Tibial nerve (tissue), 4 donors: ENCODE measurements around the gene SETD1A. TPM values are rescaled to one million over a fixed set of nuclear protein-coding genes. Genes with fewer than 3 reads are reported as not detected.

ENCODE experiments used
- DNase-seq, 2 donors: peaks; one replicate each; pipeline ENCODE4 v3.0.0-alpha.2; 2019; ENCODE audit warnings: low spot score in 2 of 2
- H3K27ac ChIP-seq, 4 donors: fragments of 200-600 bp; sonication (generic) in 3 of 4; one replicate each; pipeline ENCODE4 v1.5.1; 2017 to 2019; ENCODE audit warnings: mild to moderate bottlenecking in 1 of 4
- H3K27me3 ChIP-seq, 2 donors: fragments of 200-600 bp; sonication (generic) in 1 of 2; one replicate each; pipeline versions ENCODE4 v1.5.1 to v1.6.0; 2017 to 2019
- H3K36me3 ChIP-seq, 3 donors: fragments of 200-600 bp; sonication (generic); one replicate each; pipeline ENCODE4 v1.5.1; 2018 to 2019
- H3K4me1 ChIP-seq, 4 donors: fragments of 200-600 bp; sonication (generic) in 3 of 4; one replicate each; pipeline ENCODE4 v1.5.1; 2017 to 2019
- H3K4me3 ChIP-seq, 4 donors: fragments of 200-600 bp; sonication (generic) in 3 of 4; one replicate each; pipeline ENCODE4 v1.5.1; 2017 to 2019; ENCODE audit warnings: mild to moderate bottlenecking in 1 of 4, moderate library complexity in 1 of 4
- H3K9me3 ChIP-seq, 4 donors: fragments of 200-600 bp; sonication (generic) in 3 of 4; one replicate each; pipeline ENCODE4 v1.5.1; 2017 to 2019
- EP300 ChIP-seq, 2 donors: sonication (generic); formaldehyde crosslinking; IDR thresholded peaks; one replicate each; pipeline ENCODE4 v1.6.1; 2017; ENCODE audit warnings: antibody characterized with exemption in 2 of 2, mild to moderate bottlenecking in 1 of 2
- POLR2A ChIP-seq, 2 donors: fragments of 450-650 bp; IDR thresholded peaks; one replicate each; pipeline ENCODE4 v1.6.1; 2017; ENCODE audit warnings: antibody characterized with exemption in 2 of 2, mild to moderate bottlenecking in 2 of 2, moderate library complexity in 2 of 2
- WGBS, 2 donors: methylation state at CpG; one replicate each; pipeline ENCODE4 v1.1.5; 2018; 5-methylcytosine and 5-hydroxymethylcytosine counted together
- total RNA-seq, 4 donors: library from RNA; depleted of rRNA; stranded (reverse); fragments of >200 nt; gene quantifications; one replicate each; pipeline ENCODE4 v1.1.0, GENCODE V29; 2016
- TF ChIP-seq, protein P1 (sequence below), 5 experiments: fragments of 200-600 bp in 3 of 5; fragments of 450-650 bp in 2 of 5; sonication (generic) in 3 of 5; IDR thresholded peaks; one replicate each; pipeline ENCODE4 v1.5.1; 2016 to 2019; ENCODE audit warnings: antibody characterized with exemption in 5 of 5, mild to moderate bottlenecking in 3 of 5, moderate library complexity in 2 of 5

The SETD1A gene
- total RNA-seq, 4 donors from 2014 or later, result 7.9 to 17.1 (median 10.7) TPM

DNA sequence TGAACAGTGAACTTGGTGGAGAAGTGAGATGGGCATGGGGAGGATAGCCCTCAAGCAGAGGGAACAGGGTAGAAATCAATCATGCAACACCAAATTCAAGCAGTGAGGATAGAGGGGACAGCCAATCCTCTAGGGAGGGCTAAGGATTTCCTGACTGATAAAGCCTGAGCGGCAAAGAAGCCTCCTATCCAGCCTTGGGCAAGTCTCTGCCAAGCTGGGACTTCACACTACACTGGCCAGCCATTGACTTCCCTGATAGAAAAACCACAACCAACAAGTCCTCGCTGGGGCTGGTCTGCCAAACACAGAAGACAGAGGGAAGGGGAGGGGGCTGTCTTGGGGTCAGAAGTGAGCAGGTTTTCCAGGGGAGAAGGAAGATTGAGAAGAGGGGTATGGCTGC is 36.7 kb upstream of the SETD1A start:
- DNase-seq, result no peak
- Histone ChIP-seq H3K4me1 (peaks cover 0 to 27% (median 4%) of the 10 kb centered on the region in 4 donors), H3K9me3 (no peaks in the 10 kb centered on the region), H3K27me3 (no peaks in the 10 kb centered on the region), H3K27ac (no peak overlapping the region), H3K4me3 (no peak overlapping the region), H3K36me3 (peaks cover 0 to 7% (median 0%) of the 10 kb centered on the region in 3 donors)
- 75% methylated on average over 2 of the region's 2 CpGs for WGBS, 2 donors
- TF ChIP-seq POLR2A (IDR thresholded peaks at IDR 0.05), result no peak
- TF ChIP-seq EP300 (IDR thresholded peaks at IDR 0.05), result no peak
- TF ChIP-seq, protein P1, sequence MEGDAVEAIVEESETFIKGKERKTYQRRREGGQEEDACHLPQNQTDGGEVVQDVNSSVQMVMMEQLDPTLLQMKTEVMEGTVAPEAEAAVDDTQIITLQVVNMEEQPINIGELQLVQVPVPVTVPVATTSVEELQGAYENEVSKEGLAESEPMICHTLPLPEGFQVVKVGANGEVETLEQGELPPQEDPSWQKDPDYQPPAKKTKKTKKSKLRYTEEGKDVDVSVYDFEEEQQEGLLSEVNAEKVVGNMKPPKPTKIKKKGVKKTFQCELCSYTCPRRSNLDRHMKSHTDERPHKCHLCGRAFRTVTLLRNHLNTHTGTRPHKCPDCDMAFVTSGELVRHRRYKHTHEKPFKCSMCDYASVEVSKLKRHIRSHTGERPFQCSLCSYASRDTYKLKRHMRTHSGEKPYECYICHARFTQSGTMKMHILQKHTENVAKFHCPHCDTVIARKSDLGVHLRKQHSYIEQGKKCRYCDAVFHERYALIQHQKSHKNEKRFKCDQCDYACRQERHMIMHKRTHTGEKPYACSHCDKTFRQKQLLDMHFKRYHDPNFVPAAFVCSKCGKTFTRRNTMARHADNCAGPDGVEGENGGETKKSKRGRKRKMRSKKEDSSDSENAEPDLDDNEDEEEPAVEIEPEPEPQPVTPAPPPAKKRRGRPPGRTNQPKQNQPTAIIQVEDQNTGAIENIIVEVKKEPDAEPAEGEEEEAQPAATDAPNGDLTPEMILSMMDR (IDR thresholded peaks at IDR 0.05), result no peak

- H3K27me3 ChIP-seq, result no peaks in the 10 kb centered on the region
- peaks cover 0 to 12% (median 0%) of the 10 kb centered on the region in 3 donors for H3K36me3 ChIP-seq
- H3K9me3 ChIP-seq, result no peaks in the 10 kb centered on the region
- no peak for DNase-seq
- no peak for TF ChIP-seq EP300 (IDR thresholded peaks at IDR 0.05)
- TF ChIP-seq, protein P1 (IDR thresholded peaks at IDR 0.05), result no peak
- TF ChIP-seq POLR2A (IDR thresholded peaks at IDR 0.05), result no peak
- H3K4me3 ChIP-seq, result peak overlapping the region in 3 of 4 donors; percentile 56 to 93 (median 69)
- 21 to 28% methylated on average over 6 of the region's 6 CpGs for WGBS, 2 donors
- peak overlapping the region in 3 of 4 donors; percentile 68 to 98 (median 82) for H3K27ac ChIP-seq
- H3K4me1 ChIP-seq, result peaks cover 0 to 27% (median 4%) of the 10 kb centered on the region in 4 donors
Observed at GRCh38 chr16:30921459-30921747, 36.2 kb upstream of the SETD1A start.

- no peaks in the 10 kb centered on the region for H3K9me3 ChIP-seq
- 0% methylated on average over 35 to 37 of the region's 37 CpGs for WGBS, 2 donors
- no peaks in the 10 kb centered on the region for H3K27me3 ChIP-seq
- peaks cover 0 to 17% (median 0%) of the 10 kb centered on the region in 3 donors for H3K36me3 ChIP-seq
- DNase-seq, result peak; percentile 73 to 90
- H3K4me1 ChIP-seq, result peaks cover 0 to 27% (median 4%) of the 10 kb centered on the region in 4 donors
- H3K27ac ChIP-seq, result peak overlapping the region; percentile 64 to 98 (median 75)
- TF ChIP-seq POLR2A (IDR thresholded peaks at IDR 0.05), result peak in 1 of 2 donors; percentile 16
- TF ChIP-seq, protein P1 (IDR thresholded peaks at IDR 0.05), result peak; percentile 78 to 93 (median 81)
- TF ChIP-seq EP300 (IDR thresholded peaks at IDR 0.05), result no peak
- peak overlapping the region; percentile 44 to 93 (median 62) for H3K4me3 ChIP-seq
Observed at GRCh38 chr16:30921748-30922419, 35.7 kb upstream of the SETD1A start.

- Histone ChIP-seq H3K4me1 (peaks cover 0 to 31% (median 4%) of the 10 kb centered on the region in 4 donors), H3K36me3 (peaks cover 0 to 23% (median 0%) of the 10 kb centered on the region in 3 donors), H3K9me3 (no peaks in the 10 kb centered on the region), H3K4me3 (peak overlapping the region; percentile 56 to 93 (median 81)), H3K27me3 (no peaks in the 10 kb centered on the region), H3K27ac (peak overlapping the region; percentile 90 to 98 (median 98))
- DNase-seq, result peak; percentile 99
- 1% methylated on average over 33 to 42 of the region's 42 CpGs for WGBS, 2 donors
- peak; percentile 72 to 87 for TF ChIP-seq EP300 (IDR thresholded peaks at IDR 0.05)
- TF ChIP-seq, protein P1 (IDR thresholded peaks at IDR 0.05), result no peak
Observed at GRCh38 chr16:30922420-30922959, 35.1 kb upstream of the SETD1A start.

DNA sequence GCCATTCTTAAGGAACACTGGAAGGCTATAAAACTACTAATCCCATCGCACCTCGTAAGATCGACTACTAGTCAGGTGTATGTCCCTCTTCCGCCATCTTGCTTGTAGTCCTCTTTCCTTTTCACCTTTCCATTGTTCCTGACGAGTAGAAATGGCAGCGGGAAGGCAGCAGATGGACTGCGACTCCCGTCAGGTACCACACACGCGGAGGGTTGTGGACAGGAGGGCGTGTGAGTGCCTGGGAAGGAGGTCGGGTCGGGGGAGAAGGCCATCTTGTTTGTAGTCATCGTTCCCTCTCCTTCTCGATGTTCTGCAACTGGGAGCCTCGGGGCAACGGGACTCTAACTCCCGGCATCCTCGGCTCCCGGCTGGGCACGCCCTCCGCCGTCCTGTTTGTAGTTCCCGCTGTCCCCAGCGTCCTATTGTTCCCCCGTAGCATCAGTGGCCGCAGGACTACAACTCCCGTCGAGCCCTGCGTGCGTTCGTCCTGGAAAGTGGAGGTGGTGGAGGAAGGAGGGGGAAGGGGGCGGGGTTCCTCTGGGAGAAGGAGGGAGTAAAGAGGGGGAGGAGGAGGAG is 34.5 kb upstream of the SETD1A start:
- 0 to 1% methylated on average over 32 to 33 of the region's 33 CpGs for WGBS, 2 donors
- TF ChIP-seq, protein P1 (IDR thresholded peaks at IDR 0.05), result peak in 1 of 5 experiments; percentile 23
- peak in 1 of 2 donors; percentile 22 for TF ChIP-seq POLR2A (IDR thresholded peaks at IDR 0.05)
- TF ChIP-seq EP300 (IDR thresholded peaks at IDR 0.05), result peak in 1 of 2 donors; percentile 91
- Histone ChIP-seq H3K36me3 (peaks cover 0 to 29% (median 0%) of the 10 kb centered on the region in 3 donors), H3K27ac (peak overlapping the region; percentile 90 to 98 (median 98)), H3K4me3 (peak overlapping the region; percentile 56 to 93 (median 81)), H3K9me3 (no peaks in the 10 kb centered on the region), H3K27me3 (no peaks in the 10 kb centered on the region), H3K4me1 (peaks cover 0 to 35% (median 4%) of the 10 kb centered on the region in 4 donors)
- peak; percentile 99 for DNase-seq
